Activated T-cell treated with anti-CD3 and anti-CD28 coated beads, Interleukin-2, amount 50 U/mL, for 4 hours (primary cell): ENCODE measurements around the gene CLDN6. TPM values are rescaled to one million over a fixed set of nuclear protein-coding genes. Genes with fewer than 3 reads are reported as not detected.

ENCODE experiments used
- ATAC-seq, 2 donors: fragments of 200-7000 bp; cut with Tn5 transposase; one replicate each; pipeline ENCODE4 v1.10.0; 2021
- DNase-seq: peaks from one replicate; pipeline ENCODE4 v3.0.0-alpha.2; 2020
- H3K27me3 Mint-ChIP-seq: one replicate; pipeline ENCODE4 v1.8.0; 2021; ENCODE audit warnings: low read depth, mixed read lengths
- H3K36me3 Mint-ChIP-seq: one replicate; pipeline ENCODE4 v1.8.0; 2022; ENCODE audit warnings: mixed read lengths; ENCODE audit not compliant: insufficient read depth
- H3K4me1 Mint-ChIP-seq: one replicate; pipeline ENCODE4 v1.8.0; 2021; ENCODE audit warnings: low read depth, mixed read lengths
- H3K4me3 Mint-ChIP-seq: one replicate; pipeline ENCODE4 v1.8.0; 2021; ENCODE audit warnings: mild to moderate bottlenecking, moderate library complexity, mixed read lengths
- H3K9me3 Mint-ChIP-seq: one replicate; pipeline ENCODE4 v1.8.0; 2021; ENCODE audit warnings: mixed read lengths
- total RNA-seq, 3 donors: library from RNA; stranded (reverse); gene quantifications; one replicate each; pipeline ENCODE4 v1.2.1, GENCODE V29; 2021

Gene CLDN6
- total RNA-seq, 3 donors from 2014 or later: 0.18 to 0.30 (median 0.22) TPM

GRCh38 chr16:3004319-3004718 lies 13.7 kb downstream of the CLDN6 start:
- DNase-seq (no peak), ATAC-seq (peak; percentile 23 to 28)
- H3K4me3 Mint-ChIP-seq: no peak overlapping the region
- no peaks in the 10 kb centered on the region for H3K36me3 Mint-ChIP-seq
- H3K9me3 Mint-ChIP-seq: no peaks in the 10 kb centered on the region
- peaks cover 24% of the 10 kb centered on the region for H3K4me1 Mint-ChIP-seq
- peaks cover 8% of the 10 kb centered on the region for H3K27me3 Mint-ChIP-seq

GRCh38 chr16:3003582-3004270 lies 14.3 kb downstream of the CLDN6 start:
- H3K9me3 Mint-ChIP-seq: no peaks in the 10 kb centered on the region
- DNase-seq (peak; percentile 94), ATAC-seq (peak; percentile 99)
- peaks cover 8% of the 10 kb centered on the region for H3K27me3 Mint-ChIP-seq
- H3K4me3 Mint-ChIP-seq: peak overlapping the region; percentile 70
- H3K36me3 Mint-ChIP-seq: no peaks in the 10 kb centered on the region
- peaks cover 24% of the 10 kb centered on the region for H3K4me1 Mint-ChIP-seq

- no peak overlapping the region for H3K4me3 Mint-ChIP-seq
- ATAC-seq (no peak), DNase-seq (no peak)
- peaks cover 4% of the 10 kb centered on the region for H3K4me1 Mint-ChIP-seq
- no peaks in the 10 kb centered on the region for H3K36me3 Mint-ChIP-seq
- H3K27me3 Mint-ChIP-seq: peaks cover 8% of the 10 kb centered on the region
- no peaks in the 10 kb centered on the region for H3K9me3 Mint-ChIP-seq
Observed at GRCh38 chr16:3001316-3001715, 16.7 kb downstream of the CLDN6 start.

- peaks cover 5% of the 10 kb centered on the region for H3K27me3 Mint-ChIP-seq
- H3K36me3 Mint-ChIP-seq: no peaks in the 10 kb centered on the region
- DNase-seq (no peak), ATAC-seq (no peak)
- no peak overlapping the region for H3K4me3 Mint-ChIP-seq
- H3K4me1 Mint-ChIP-seq: peaks cover 4% of the 10 kb centered on the region
- H3K9me3 Mint-ChIP-seq: no peaks in the 10 kb centered on the region
Observed at GRCh38 chr16:3000540-3000939, 17.4 kb downstream of the CLDN6 start.

GRCh38 chr16:2999929-3000328 lies 18.1 kb downstream of the CLDN6 start:
- no peak for DNase-seq
- Mint-ChIP-seq H3K4me3 (no peak overlapping the region), H3K36me3 (no peaks in the 10 kb centered on the region), H3K9me3 (no peaks in the 10 kb centered on the region), H3K4me1 (peaks cover 2% of the 10 kb centered on the region), H3K27me3 (peaks cover 4% of the 10 kb centered on the region)
- no peak for ATAC-seq

GRCh38 chr16:2996298-2996697 lies 21.7 kb downstream of the CLDN6 start:
- Mint-ChIP-seq H3K4me3 (no peak overlapping the region), H3K36me3 (no peaks in the 10 kb centered on the region), H3K9me3 (no peaks in the 10 kb centered on the region), H3K4me1 (no peaks in the 10 kb centered on the region), H3K27me3 (peaks cover 3% of the 10 kb centered on the region)
- DNase-seq (no peak), ATAC-seq (no peak)

- Mint-ChIP-seq H3K4me3 (no peak overlapping the region), H3K4me1 (no peaks in the 10 kb centered on the region), H3K27me3 (no peaks in the 10 kb centered on the region), H3K9me3 (no peaks in the 10 kb centered on the region), H3K36me3 (no peaks in the 10 kb centered on the region)
- DNase-seq: no peak
- ATAC-seq: no peak
Observed at GRCh38 chr16:2992383-2993081, 25.5 kb downstream of the CLDN6 start.

- Mint-ChIP-seq H3K4me1 (no peaks in the 10 kb centered on the region), H3K4me3 (no peak overlapping the region), H3K27me3 (no peaks in the 10 kb centered on the region), H3K9me3 (no peaks in the 10 kb centered on the region), H3K36me3 (no peaks in the 10 kb centered on the region)
- DNase-seq (no peak), ATAC-seq (no peak)
Observed at GRCh38 chr16:2991566-2992261, 26.3 kb downstream of the CLDN6 start.

GRCh38 chr16:2990891-2991290 lies 27.1 kb downstream of the CLDN6 start:
- H3K9me3 Mint-ChIP-seq: no peaks in the 10 kb centered on the region
- no peak for ATAC-seq
- H3K4me3 Mint-ChIP-seq: no peak overlapping the region
- no peak for DNase-seq
- no peaks in the 10 kb centered on the region for H3K27me3 Mint-ChIP-seq
- no peaks in the 10 kb centered on the region for H3K36me3 Mint-ChIP-seq
- H3K4me1 Mint-ChIP-seq: no peaks in the 10 kb centered on the region

GRCh38 chr16:2988590-2989099 lies 29.3 kb downstream of the CLDN6 start:
- ATAC-seq (no peak), DNase-seq (no peak)
- Mint-ChIP-seq H3K36me3 (no peaks in the 10 kb centered on the region), H3K4me3 (no peak overlapping the region), H3K27me3 (no peaks in the 10 kb centered on the region), H3K4me1 (peaks cover 3% of the 10 kb centered on the region), H3K9me3 (no peaks in the 10 kb centered on the region)

GRCh38 chr16:2987833-2988232 lies 30.1 kb downstream of the CLDN6 start:
- H3K4me3 Mint-ChIP-seq: no peak overlapping the region
- peaks cover 3% of the 10 kb centered on the region for H3K4me1 Mint-ChIP-seq
- ATAC-seq (no peak), DNase-seq (no peak)
- no peaks in the 10 kb centered on the region for H3K36me3 Mint-ChIP-seq
- no peaks in the 10 kb centered on the region for H3K9me3 Mint-ChIP-seq
- no peaks in the 10 kb centered on the region for H3K27me3 Mint-ChIP-seq

- H3K9me3 Mint-ChIP-seq: no peaks in the 10 kb centered on the region
- H3K4me3 Mint-ChIP-seq: no peak overlapping the region
- H3K36me3 Mint-ChIP-seq: no peaks in the 10 kb centered on the region
- ATAC-seq (no peak), DNase-seq (no peak)
- H3K27me3 Mint-ChIP-seq: no peaks in the 10 kb centered on the region
- H3K4me1 Mint-ChIP-seq: peaks cover 3% of the 10 kb centered on the region
Observed at GRCh38 chr16:2987286-2987685, 30.7 kb downstream of the CLDN6 start.

- no peak for DNase-seq
Observed at GRCh38 chr16:2986623-2987188, 31.3 kb downstream of the CLDN6 start.

GRCh38 chr16:2985893-2986355 lies 32.1 kb downstream of the CLDN6 start:
- Mint-ChIP-seq H3K27me3 (no peaks in the 10 kb centered on the region), H3K36me3 (no peaks in the 10 kb centered on the region), H3K4me1 (peaks cover 10% of the 10 kb centered on the region), H3K9me3 (no peaks in the 10 kb centered on the region), H3K4me3 (no peak overlapping the region)
- no peak for DNase-seq
- ATAC-seq: no peak

More at GRCh38 chr16:2986623-2987188, 31.3 kb downstream of the CLDN6 start:
- no peaks in the 10 kb centered on the region for H3K36me3 Mint-ChIP-seq
- H3K9me3 Mint-ChIP-seq: no peaks in the 10 kb centered on the region
- no peak for ATAC-seq
- H3K27me3 Mint-ChIP-seq: no peaks in the 10 kb centered on the region
- H3K4me1 Mint-ChIP-seq: peaks cover 4% of the 10 kb centered on the region
- H3K4me3 Mint-ChIP-seq: no peak overlapping the region
